Measurements from ENCODE around the gene IQGAP2. TPM values are rescaled to one million over a fixed set of nuclear protein-coding genes. Genes with fewer than 3 reads are reported as not detected.
A peak's percentile ranks its signal among the peaks of the same experiment; 100 is the strongest.

IQGAP2 gene
- total and polyA plus RNA-seq, 9 of the 15 experiments (the other 6 are each of a cell fraction or from before 2014, with no cell fraction given) = 8.7 to 23.2 (median 17.4) TPM

DNA sequence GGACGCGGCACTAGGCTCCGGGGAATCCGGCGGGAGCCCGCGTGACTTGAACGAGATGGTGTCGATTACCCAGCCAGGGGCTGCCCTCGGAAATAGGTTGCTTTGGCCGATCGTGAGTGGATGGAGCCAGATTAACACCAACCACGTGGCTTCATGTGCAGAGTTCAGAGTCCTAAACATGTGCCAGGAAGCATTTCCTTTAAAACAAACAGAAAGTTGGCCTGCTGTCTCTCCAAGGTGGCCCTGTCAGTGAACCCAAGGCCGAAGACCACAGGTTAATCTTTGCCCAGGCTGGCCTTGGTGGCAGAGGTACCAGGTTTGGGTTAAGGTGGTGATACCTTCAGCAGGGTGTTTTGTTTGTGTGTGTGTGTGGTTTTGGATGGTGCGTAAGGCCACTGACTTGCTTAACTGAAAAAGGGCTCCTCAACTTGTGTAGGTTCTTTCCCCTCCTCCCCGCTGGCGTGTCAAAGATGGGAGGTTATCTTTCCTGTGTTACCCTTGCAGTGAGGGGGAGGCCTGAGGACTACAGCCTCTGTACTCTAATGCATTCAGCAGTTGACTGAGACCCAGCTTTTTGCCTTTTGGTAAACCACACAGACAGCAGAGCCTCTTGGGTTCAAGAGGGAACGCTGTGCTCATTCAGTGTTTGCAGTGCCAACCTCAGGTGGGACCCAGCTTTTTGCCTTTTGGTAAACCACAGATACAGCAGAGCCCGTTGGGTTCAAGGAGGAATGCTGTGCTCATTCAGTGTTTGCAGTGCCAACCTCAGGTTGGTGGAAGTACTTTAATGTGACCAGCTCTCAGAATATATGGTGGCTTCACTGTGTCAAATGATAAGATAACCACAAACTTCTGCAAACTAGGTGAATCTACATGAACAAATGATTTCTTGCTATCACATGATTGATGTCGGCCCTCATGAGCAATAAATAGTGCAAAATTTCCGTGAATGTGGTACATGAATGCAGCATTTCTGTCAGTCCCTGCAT is 1.4 kb downstream of the IQGAP2 start (continued):
- peak; percentile 28; the same call in 1 of the 2 replicates for TF ChIP-seq ZNF431 (CRISPR knock-in tag; IDR thresholded peaks at IDR 0.05)
- no peak for TF ChIP-seq ID3 (CRISPR knock-in tag; IDR thresholded peaks at IDR 0.05)
- TF ChIP-seq ID3 (tag; IDR thresholded peaks at IDR 0.05) = 0 out of 2 replicates have a peak, but pooled peaks have one; percentile 21
- TF ChIP-seq NELFE (IDR thresholded peaks at IDR 0.05; ENCODE audit: insufficient read depth, insufficient read length) = no peak
- TF ChIP-seq ZNF12 (CRISPR knock-in tag; IDR thresholded peaks at IDR 0.05) = no peak
- no peak for TF ChIP-seq TAL1 (IDR thresholded peaks at IDR 0.05)
- no peak for TF ChIP-seq TAF1 (IDR thresholded peaks at IDR 0.05; ENCODE audit: control insufficient read depth, extremely low read depth, insufficient read depth, low read length, severe bottlenecking)
- TF ChIP-seq FOXP4 (CRISPR knock-in tag; IDR thresholded peaks at IDR 0.05; ENCODE audit: borderline replicate concordance) = no peak
- no peak for TF ChIP-seq ZNF41 (CRISPR knock-in tag; conservative IDR thresholded peaks at IDR 0.05)
- peak; percentile 33; the same call in 1 of the 2 replicates for TF ChIP-seq GATA2 (CRISPR knock-in tag; IDR thresholded peaks at IDR 0.05)
- TF ChIP-seq KLF6 (CRISPR knock-in tag; IDR thresholded peaks at IDR 0.05; ENCODE audit: borderline replicate concordance) = no peak
- no peak for TF ChIP-seq HCFC1 (IDR thresholded peaks at IDR 0.05; ENCODE audit: low read depth, low read length)
- TF ChIP-seq, protein P1, sequence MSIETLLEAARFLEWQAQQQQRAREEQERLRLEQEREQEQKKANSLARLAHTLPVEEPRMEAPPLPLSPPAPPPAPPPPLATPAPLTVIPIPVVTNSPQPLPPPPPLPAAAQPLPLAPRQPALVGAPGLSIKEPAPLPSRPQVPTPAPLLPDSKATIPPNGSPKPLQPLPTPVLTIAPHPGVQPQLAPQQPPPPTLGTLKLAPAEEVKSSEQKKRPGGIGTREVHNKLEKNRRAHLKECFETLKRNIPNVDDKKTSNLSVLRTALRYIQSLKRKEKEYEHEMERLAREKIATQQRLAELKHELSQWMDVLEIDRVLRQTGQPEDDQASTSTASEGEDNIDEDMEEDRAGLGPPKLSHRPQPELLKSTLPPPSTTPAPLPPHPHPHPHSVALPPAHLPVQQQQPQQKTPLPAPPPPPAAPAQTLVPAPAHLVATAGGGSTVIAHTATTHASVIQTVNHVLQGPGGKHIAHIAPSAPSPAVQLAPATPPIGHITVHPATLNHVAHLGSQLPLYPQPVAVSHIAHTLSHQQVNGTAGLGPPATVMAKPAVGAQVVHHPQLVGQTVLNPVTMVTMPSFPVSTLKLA (conservative IDR thresholded peaks at IDR 0.05) = peak; percentile 73 to 78
- no peak for TF ChIP-seq ETV5 (CRISPR knock-in tag; IDR thresholded peaks at IDR 0.05; ENCODE audit: low read depth)
- TF ChIP-seq NR3C1 (CRISPR knock-in tag; IDR thresholded peaks at IDR 0.05) = no peak
- no peak for TF ChIP-seq ILK (tag; IDR thresholded peaks at IDR 0.05; ENCODE audit: borderline replicate concordance, low read depth)
- TF ChIP-seq JUND (IDR thresholded peaks at IDR 0.05; ENCODE audit: borderline replicate concordance, low read depth, low read length) = no peak
- TF ChIP-seq JUND (tag; IDR thresholded peaks at IDR 0.05; ENCODE audit: borderline replicate concordance, low read depth, low read length) = no peak
- TF ChIP-seq CSDE1 (IDR thresholded peaks at IDR 0.05) = no peak
- TF ChIP-seq, protein P2, sequence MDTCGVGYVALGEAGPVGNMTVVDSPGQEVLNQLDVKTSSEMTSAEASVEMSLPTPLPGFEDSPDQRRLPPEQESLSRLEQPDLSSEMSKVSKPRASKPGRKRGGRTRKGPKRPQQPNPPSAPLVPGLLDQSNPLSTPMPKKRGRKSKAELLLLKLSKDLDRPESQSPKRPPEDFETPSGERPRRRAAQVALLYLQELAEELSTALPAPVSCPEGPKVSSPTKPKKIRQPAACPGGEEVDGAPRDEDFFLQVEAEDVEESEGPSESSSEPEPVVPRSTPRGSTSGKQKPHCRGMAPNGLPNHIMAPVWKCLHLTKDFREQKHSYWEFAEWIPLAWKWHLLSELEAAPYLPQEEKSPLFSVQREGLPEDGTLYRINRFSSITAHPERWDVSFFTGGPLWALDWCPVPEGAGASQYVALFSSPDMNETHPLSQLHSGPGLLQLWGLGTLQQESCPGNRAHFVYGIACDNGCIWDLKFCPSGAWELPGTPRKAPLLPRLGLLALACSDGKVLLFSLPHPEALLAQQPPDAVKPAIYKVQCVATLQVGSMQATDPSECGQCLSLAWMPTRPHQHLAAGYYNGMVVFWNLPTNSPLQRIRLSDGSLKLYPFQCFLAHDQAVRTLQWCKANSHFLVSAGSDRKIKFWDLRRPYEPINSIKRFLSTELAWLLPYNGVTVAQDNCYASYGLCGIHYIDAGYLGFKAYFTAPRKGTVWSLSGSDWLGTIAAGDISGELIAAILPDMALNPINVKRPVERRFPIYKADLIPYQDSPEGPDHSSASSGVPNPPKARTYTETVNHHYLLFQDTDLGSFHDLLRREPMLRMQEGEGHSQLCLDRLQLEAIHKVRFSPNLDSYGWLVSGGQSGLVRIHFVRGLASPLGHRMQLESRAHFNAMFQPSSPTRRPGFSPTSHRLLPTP (IDR thresholded peaks at IDR 0.05; ENCODE audit: borderline replicate concordance, extremely low read depth, insufficient read length) = no peak
